ENCODE measurements around the gene SORCS2.
A peak's percentile ranks its signal among the peaks of the same experiment; 100 is the strongest.

SORCS2 gene

DNA sequence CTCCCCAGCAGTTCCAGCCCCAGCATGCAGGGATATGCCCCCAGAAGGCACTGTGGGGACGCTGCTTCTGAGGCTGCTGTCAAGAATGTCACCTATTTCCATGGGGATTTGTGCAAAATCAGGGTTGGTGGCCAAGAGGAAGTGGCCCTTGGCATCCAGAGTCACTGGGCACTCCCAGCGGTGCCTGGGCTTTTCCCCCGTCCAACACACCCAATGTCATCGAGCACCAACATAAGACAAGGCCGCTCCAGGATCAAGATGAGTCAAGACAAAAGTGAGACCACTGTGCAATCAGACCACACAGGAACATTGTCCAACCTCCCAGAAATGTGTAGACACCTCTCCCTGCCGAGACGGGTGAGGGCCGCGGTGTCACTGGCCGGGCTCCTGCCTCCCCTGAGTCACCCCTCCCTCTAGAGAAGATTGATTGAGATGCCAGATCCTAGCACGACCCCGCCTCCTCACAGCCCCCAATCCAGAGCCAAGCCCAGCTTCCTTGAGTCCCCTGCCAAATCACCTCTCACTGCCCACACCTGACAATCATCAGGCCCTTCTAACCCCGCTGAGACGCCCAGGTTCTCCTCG, 553.1 kb downstream of the SORCS2 start:
- DNase-seq = peak; percentile 20 to 35

DNA sequence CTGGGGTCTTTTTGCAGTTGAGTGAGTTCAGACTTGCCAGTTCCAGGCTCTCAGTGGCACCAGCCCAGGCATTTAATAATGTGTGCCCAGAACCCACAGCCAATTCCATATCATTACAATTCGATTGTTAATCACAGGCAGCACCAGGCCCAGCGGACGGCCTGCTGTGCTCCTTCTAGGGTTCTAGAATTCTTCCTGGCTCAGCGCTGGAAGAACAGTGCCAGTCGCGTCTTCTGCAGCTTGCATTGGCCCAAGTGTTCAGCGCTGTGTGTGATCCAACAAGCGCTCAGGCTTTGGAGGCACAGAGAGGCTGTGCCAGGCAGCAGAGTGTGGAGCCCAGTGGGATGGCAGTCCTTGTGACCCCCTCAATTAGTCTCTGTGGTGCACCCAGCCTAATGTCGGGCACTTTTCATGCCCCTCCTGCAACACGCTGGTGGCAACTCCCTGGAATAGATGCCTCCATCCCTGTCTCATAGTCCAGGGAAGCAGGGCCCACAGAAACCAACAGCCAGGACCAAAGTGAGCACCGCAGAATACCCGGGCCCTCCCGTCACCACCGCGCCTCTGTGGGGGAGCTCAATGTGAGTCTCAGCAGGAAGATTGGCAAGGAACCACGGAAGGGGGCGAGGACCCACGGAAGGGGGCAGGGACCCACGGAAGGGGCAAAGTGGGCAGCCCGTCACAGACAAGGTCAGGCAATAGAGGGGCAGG, 554.2 kb downstream of the SORCS2 start:
- no peak for DNase-seq

- DNase-seq = peak; percentile 6 to 45
Measured at GRCh38 chr4:7747062-7747385, 554.7 kb downstream of the SORCS2 start.

- DNase-seq = no peak
Measured at GRCh38 chr4:7747566-7747965, 555.2 kb downstream of the SORCS2 start.

DNA sequence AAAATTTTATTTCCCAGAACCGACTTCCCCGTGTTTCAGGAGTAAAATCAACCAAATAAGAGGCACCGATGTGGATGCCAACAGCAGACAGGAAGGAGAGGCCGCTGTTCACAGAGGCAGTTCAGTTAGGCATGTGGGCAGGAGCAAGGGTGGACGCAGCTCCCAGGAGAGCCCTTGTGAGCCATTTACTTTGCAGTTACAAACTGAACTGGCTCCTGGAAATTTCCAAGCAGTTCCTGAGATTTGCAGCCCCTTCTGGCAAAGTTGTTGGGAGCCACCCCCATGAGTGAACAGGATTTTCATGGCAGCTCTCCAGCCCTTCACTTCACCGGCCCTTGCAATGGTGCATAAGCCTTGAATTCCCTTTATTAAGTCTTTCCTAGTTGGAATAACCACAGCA, 558.2 kb downstream of the SORCS2 start:
- no peak for DNase-seq

GRCh38 chr4:7750972-7751371, 558.6 kb downstream of the SORCS2 start:
- no peak for DNase-seq

- no peak for DNase-seq
Measured at GRCh38 chr4:7752649-7753048, 560.3 kb downstream of the SORCS2 start.

DNA sequence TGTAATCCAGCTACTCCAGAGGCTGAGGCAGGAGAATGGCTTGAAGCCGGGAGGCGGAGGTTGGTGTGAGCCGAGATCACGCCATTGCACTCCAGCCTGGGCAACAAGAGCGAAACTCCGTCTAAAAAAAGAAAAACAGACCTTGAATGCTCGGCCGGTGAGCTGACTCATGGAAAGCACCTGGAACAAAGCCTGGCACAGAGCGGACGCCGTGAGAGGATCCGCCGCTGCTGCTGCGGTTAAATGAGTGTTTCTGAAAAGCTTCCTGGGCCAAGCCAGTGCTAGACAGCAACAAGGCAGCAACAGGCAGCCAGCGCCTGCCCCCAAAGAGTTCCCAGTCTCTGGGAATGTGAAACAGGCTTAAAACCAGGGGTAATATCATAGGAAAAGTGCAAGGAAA, 560.9 kb downstream of the SORCS2 start:
- no peak for DNase-seq

- DNase-seq = no peak
Measured at GRCh38 chr4:7753931-7754465, 561.7 kb downstream of the SORCS2 start.

GRCh38 chr4:7754565-7755262, 562.4 kb downstream of the SORCS2 start:
- DNase-seq = no peak

DNA sequence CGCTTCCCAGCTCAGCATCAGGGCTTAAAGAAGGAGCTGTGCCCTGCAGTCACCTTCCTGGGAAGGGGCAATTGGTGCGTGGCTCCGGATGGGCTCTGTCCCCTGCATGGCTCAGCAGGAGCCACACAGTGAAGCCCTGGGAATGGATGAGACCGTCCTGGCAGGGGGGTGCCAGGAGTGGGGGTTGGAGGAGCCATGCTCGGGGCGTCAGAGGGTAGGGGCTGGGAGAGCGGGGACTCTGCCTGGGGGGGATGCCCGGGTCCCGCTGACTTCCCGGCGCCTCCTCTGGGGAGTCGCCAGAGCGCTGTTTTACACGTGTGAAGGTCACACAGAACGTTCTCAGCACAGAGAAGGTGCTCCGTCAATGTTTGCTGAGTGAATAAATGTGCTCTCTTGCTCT, 563.2 kb downstream of the SORCS2 start:
- DNase-seq = no peak

- DNase-seq = no peak
Measured at GRCh38 chr4:7756071-7756470, 563.7 kb downstream of the SORCS2 start.

DNA sequence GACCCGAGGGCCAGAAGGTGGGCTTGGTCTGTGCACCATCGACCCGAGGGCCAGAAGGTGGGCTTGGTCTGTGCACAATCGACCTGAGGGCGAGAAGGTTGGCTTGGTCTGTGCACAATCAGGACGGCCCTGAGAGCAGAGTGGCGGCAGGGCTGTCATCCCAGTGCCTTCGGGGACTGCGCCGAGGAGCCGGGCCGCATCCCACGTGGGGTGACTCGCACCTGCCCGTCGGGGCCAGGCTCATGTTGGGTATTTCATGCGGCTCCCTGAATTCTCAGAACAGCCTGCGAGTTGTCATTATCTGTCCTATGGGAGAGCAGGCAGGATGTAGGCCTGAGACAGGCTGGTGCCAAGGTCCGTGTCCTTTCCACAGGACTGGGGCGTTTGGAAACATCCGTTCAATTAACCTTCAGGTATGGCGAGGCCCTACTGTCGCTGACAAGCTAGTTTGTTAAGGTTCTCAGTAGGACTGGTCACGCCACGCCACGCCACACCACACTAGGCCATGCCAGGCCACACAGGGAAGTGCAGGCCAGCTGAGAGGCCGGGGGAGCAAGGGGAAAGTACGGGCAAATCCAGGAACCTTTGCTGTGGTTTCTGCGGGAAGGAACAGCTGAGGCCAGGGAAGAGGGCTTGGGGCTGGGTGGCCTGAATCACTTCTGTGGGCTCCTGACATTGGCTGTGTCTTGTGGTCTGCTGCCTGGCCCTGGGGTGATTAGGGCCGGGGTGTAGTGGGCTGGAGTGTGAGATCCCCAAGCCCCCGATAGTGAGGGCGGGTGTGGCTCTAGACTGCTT, 564.4 kb downstream of the SORCS2 start:
- peak; percentile 60 to 76 for DNase-seq

DNA sequence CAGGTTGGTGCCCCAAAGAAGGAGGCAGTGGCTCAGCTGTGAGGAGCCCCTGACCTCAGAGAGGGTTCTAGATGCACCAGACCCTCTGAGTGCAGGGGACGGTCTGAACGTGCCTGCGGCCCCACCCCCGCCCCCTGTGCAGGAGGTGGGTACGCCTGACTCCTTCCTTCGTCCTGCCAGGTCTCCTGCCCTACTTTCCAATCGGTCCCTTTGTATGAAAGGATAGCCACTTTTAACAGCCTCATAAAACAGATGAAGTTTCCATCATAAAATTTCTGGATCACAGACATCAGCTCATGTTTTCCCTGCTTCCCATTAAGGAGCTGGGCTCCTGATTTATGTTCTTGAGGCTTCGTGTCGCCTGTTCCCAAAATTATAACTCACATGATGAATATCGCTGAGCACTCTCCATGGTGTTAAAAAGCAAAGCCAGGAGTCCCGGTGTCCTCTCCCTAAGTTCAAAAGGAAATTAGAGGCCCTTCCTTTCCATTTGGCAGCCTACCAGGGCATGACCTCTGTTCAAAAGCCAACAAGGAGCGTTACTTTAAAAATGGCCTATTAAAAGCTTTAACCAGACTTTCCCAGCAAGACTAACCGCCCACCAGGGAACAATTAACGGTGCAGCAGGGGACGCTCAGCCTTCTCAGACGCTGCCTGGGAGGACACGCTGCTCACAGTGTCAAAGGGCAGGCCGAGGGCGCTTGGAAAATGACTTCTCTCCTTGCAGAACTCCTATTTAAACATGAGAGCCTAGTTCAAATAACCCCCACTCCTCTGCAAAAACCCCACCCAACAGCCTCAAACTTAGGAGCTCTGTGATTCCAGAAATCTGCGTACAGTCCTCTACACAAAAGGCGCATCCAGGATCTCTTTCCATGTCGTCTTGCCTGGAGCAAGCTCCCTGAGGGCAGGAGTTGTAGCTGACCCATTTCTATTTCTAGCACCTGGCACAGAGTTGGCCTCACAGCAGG, 565.4 kb downstream of the SORCS2 start:
- DNase-seq = no peak

GRCh38 chr4:7758476-7758875, 566.1 kb downstream of the SORCS2 start:
- no peak for DNase-seq

- peak; percentile 50 to 64 for DNase-seq
Measured at GRCh38 chr4:7759216-7759615, 566.9 kb downstream of the SORCS2 start.

- DNase-seq = no peak
Measured at GRCh38 chr4:7759635-7760034, 567.3 kb downstream of the SORCS2 start.

DNA sequence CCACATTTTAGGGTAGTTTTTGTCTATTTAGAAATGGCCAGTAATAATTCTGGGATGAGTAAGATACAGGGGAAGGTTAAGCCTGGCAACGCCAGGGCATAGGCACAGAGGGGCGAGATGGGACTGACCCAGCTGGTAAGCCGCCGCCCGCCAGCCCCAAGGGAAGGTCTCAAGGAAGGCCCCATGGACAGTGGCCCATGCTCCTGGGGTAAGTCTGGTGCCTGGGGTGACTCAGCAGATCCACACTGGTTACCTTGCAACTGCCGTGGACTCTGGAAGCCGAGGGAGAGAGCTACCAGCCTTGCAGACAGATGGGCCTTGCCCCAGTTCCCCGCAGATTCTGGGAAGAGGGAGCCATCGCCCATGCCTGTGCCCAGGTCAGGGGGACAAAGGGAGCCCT, 567.9 kb downstream of the SORCS2 start:
- DNase-seq = no peak

- DNase-seq = no peak
Measured at GRCh38 chr4:7760706-7761105, 568.4 kb downstream of the SORCS2 start.

GRCh38 chr4:7761312-7761711, 569.0 kb downstream of the SORCS2 start:
- DNase-seq = no peak

DNA sequence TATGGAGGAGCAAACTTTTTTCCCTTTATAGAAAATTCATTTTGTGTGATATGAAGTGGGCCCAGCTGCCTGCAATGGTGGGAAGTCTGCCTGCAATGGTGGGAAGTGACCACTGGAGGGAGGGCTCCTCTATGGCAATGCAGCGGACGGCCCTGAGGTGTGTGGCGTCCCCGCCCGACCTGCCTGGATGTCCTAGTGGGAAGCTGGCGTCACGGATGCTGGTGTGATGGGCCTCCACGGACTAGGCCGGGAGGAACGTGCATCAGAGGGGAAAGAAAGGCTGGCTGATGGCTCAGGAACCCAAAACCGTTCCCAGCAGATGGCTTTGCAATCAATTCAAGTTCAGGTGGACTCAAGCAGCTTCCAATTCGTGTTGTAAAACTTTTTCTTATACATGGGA, 569.4 kb downstream of the SORCS2 start:
- peak; percentile 40 to 51 for DNase-seq
